Measurements from ENCODE around the gene GALM.
"Not testable (repeated sequence)": the region's sequence is repeated elsewhere in the genome, so short reads cannot be mapped to it uniquely, and the experiment has no call there.

Gene GALM

GRCh38 chr2:38683766-38684165 is 17.9 kb downstream of the GALM start:
- no peak for DNase-seq

GRCh38 chr2:38685116-38685735 is 19.3 kb downstream of the GALM start:
- no peak for DNase-seq

- DNase-seq: peak; percentile 67 to 90
Observed at GRCh38 chr2:38690499-38691420, 24.8 kb downstream of the GALM start.

- DNase-seq: no peak
Observed at GRCh38 chr2:38691994-38692393, 26.1 kb downstream of the GALM start.

- no peak for DNase-seq
Observed at GRCh38 chr2:38692636-38693318, 26.9 kb downstream of the GALM start.

- no peak for DNase-seq
Observed at GRCh38 chr2:38697116-38697840, 31.4 kb downstream of the GALM start.

GRCh38 chr2:38698467-38699003 is 32.6 kb downstream of the GALM start:
- DNase-seq: no peak

GRCh38 chr2:38700113-38700785 is 34.3 kb downstream of the GALM start:
- no peak for DNase-seq

- no peak for DNase-seq
Observed at GRCh38 chr2:38700881-38701458, 35.1 kb downstream of the GALM start.

GRCh38 chr2:38701542-38701941 is 35.6 kb downstream of the GALM start:
- DNase-seq: no peak

GRCh38 chr2:38702413-38702812 is 36.5 kb downstream of the GALM start:
- no peak for DNase-seq

GRCh38 chr2:38703336-38703735 is 37.4 kb downstream of the GALM start:
- not testable (repeated sequence) for DNase-seq

GRCh38 chr2:38704664-38705063 is 38.8 kb downstream of the GALM start:
- DNase-seq: no peak

- no peak for DNase-seq
Observed at GRCh38 chr2:38706846-38707345, 41.0 kb downstream of the GALM start.

GRCh38 chr2:38708491-38708890 is 42.6 kb downstream of the GALM start:
- not testable (repeated sequence) for DNase-seq

GRCh38 chr2:38708900-38709566 is 43.1 kb downstream of the GALM start:
- no peak for DNase-seq

GRCh38 chr2:38709567-38710194 is 43.8 kb downstream of the GALM start:
- DNase-seq: no peak

GRCh38 chr2:38711558-38711957 is 45.6 kb downstream of the GALM start:
- no peak for DNase-seq

- no peak for DNase-seq
Observed at GRCh38 chr2:38712413-38712812, 46.5 kb downstream of the GALM start.

- no peak for DNase-seq
Observed at GRCh38 chr2:38712871-38713270, 47.0 kb downstream of the GALM start.

All from SW 1271 (cell line).